Raji (cell line): ENCODE measurements around the gene TGFBR3L.

ENCODE experiments used
- POLR2A ChIP-seq: IDR thresholded peaks from 2 replicates; pipeline ENCODE4 v1.6.1; 2011; ENCODE audit warnings: low read depth, low read length, control low read depth; ENCODE audit not compliant: insufficient read depth

TGFBR3L gene

GRCh38 chr19:7895565-7895964 lies 19.1 kb upstream of the TGFBR3L start:
- TF ChIP-seq POLR2A, result no peak

- no peak for TF ChIP-seq POLR2A
These were observed 17.3 kb upstream of the TGFBR3L start for GRCh38 chr19:7897292-7897691.

GRCh38 chr19:7898967-7899366 lies 15.7 kb upstream of the TGFBR3L start:
- TF ChIP-seq POLR2A, result no peak

GRCh38 chr19:7899751-7900378 lies 14.8 kb upstream of the TGFBR3L start:
- no peak; the same call in 1 of the 2 replicates for TF ChIP-seq POLR2A

GRCh38 chr19:7900401-7900870 lies 14.2 kb upstream of the TGFBR3L start:
- peak; percentile 9; the same call in 1 of the 2 replicates for TF ChIP-seq POLR2A

GRCh38 chr19:7900931-7901330 lies 13.7 kb upstream of the TGFBR3L start:
- no peak for TF ChIP-seq POLR2A

GRCh38 chr19:7901337-7901736 lies 13.3 kb upstream of the TGFBR3L start:
- TF ChIP-seq POLR2A, result no peak

GRCh38 chr19:7902796-7903243 lies 11.8 kb upstream of the TGFBR3L start:
- no peak for TF ChIP-seq POLR2A

GRCh38 chr19:7903244-7904073 lies 11.2 kb upstream of the TGFBR3L start, which contains the start of gene MAP2K7:
Gene MAP2K7, plus strand, starts transcription at chr19:7903877. Its CDS starts 68 bp downstream, at chr19:7903945.
- TF ChIP-seq POLR2A, result peak; percentile 99

- TF ChIP-seq POLR2A, result no peak
These were observed 10.3 kb upstream of the TGFBR3L start for GRCh38 chr19:7904074-7905020.

- TF ChIP-seq POLR2A, result no peak
These were observed 9.4 kb upstream of the TGFBR3L start for GRCh38 chr19:7905268-7905667.

- TF ChIP-seq POLR2A, result no peak
These were observed 8.8 kb upstream of the TGFBR3L start for GRCh38 chr19:7905859-7906258.

- TF ChIP-seq POLR2A, result no peak
These were observed 7.5 kb upstream of the TGFBR3L start for GRCh38 chr19:7907122-7907521.

- no peak for TF ChIP-seq POLR2A
These were observed 7.1 kb upstream of the TGFBR3L start for GRCh38 chr19:7907544-7907943.
